Trophoblast cell (in vitro differentiated cells and primary cell): ENCODE data around the gene ARHGDIG.

Source experiments
- DNase-seq, 2 donors: peaks; one replicate each; pipeline ENCODE4 v3.0.0-alpha.2; 2016
- H2AFZ ChIP-seq: 2 replicates; pipeline ENCODE4 v1.6.1; 2013; ENCODE audit warnings: low read length, moderate library complexity, mild to moderate bottlenecking; ENCODE audit not compliant: insufficient read depth, poor library complexity
- H2AK5ac ChIP-seq: 2 replicates; pipeline ENCODE4 v1.6.1; 2013; ENCODE audit warnings: mild to moderate bottlenecking, low read length
- H2BK120ac ChIP-seq: 2 replicates; pipeline ENCODE4 v1.6.1; 2013; ENCODE audit warnings: low read length, mild to moderate bottlenecking, moderate library complexity; ENCODE audit not compliant: insufficient read depth, poor library complexity
- H2BK12ac ChIP-seq: 2 replicates; pipeline ENCODE4 v1.6.1; 2013; ENCODE audit warnings: mild to moderate bottlenecking, low read length, moderate library complexity
- H2BK5ac ChIP-seq: 2 replicates; pipeline ENCODE4 v1.6.1; 2013; ENCODE audit warnings: low read length, low read depth, moderate library complexity, mild to moderate bottlenecking; ENCODE audit not compliant: poor library complexity
- H3K14ac ChIP-seq: 2 replicates; pipeline ENCODE4 v1.6.1; 2013; ENCODE audit warnings: mild to moderate bottlenecking, low read length
- H3K18ac ChIP-seq: 2 replicates; pipeline ENCODE4 v1.6.1; 2013; ENCODE audit warnings: mild to moderate bottlenecking, low read length
- H3K23ac ChIP-seq: 2 replicates; pipeline ENCODE4 v1.6.1; 2013; ENCODE audit warnings: low read length
- H3K27ac ChIP-seq: 2 replicates; pipeline ENCODE4 v1.5.1; 2013; ENCODE audit warnings: low read depth, mild to moderate bottlenecking, inconsistent platforms, low read length, moderate library complexity
- H3K27me3 ChIP-seq: 2 replicates; pipeline ENCODE4 v1.6.1; 2013; ENCODE audit warnings: inconsistent platforms, mild to moderate bottlenecking, low read length, moderate library complexity; ENCODE audit not compliant: insufficient read depth
- H3K36me3 ChIP-seq, 2 experiments: 1 replicate in 1 of 2; 2 replicates in 1 of 2; pipeline ENCODE4 v1.6.1; 2013; ENCODE audit warnings: low read length in 2 of 2, mild to moderate bottlenecking in 2 of 2, moderate library complexity in 1 of 2; ENCODE audit not compliant: insufficient read depth in 2 of 2, control insufficient read depth in 1 of 2
- H3K4ac ChIP-seq: 2 replicates; pipeline ENCODE4 v1.6.1; 2013; ENCODE audit warnings: low read depth, mild to moderate bottlenecking, low read length, moderate library complexity
- H3K4me1 ChIP-seq, 2 experiments: 1 replicate in 1 of 2; 2 replicates in 1 of 2; pipeline ENCODE4 v1.6.1; 2013; ENCODE audit warnings: low read length in 2 of 2, mild to moderate bottlenecking in 2 of 2, moderate library complexity in 1 of 2; ENCODE audit not compliant: insufficient read depth in 2 of 2, control insufficient read depth in 1 of 2
- H3K4me2 ChIP-seq: 2 replicates; pipeline ENCODE4 v1.6.1; 2013; ENCODE audit warnings: inconsistent platforms, mild to moderate bottlenecking, low read length, moderate library complexity
- H3K4me3 ChIP-seq: 2 replicates; pipeline ENCODE4 v1.5.1; 2013; ENCODE audit warnings: mild to moderate bottlenecking, low read depth, low read length, inconsistent platforms
- H3K79me1 ChIP-seq: one replicate; pipeline ENCODE4 v1.6.1; 2013; ENCODE audit warnings: low read length
- H3K79me2 ChIP-seq: 2 replicates; pipeline ENCODE4 v1.6.1; 2013; ENCODE audit warnings: low read length, mild to moderate bottlenecking; ENCODE audit not compliant: control insufficient read depth, insufficient read depth, poor library complexity
- H3K9ac ChIP-seq: 2 replicates; pipeline ENCODE4 v1.6.1; 2013; ENCODE audit warnings: mild to moderate bottlenecking, low read length
- H3K9me3 ChIP-seq: 2 replicates; pipeline ENCODE4 v1.6.1; 2013; ENCODE audit warnings: low read depth, mild to moderate bottlenecking, control low read depth, inconsistent platforms, low read length; ENCODE audit not compliant: insufficient read depth
- H4K12ac ChIP-seq: 2 replicates; pipeline ENCODE4 v1.6.1; 2013; ENCODE audit warnings: low read depth, mild to moderate bottlenecking, low read length, moderate library complexity
- H4K8ac ChIP-seq: 2 replicates; pipeline ENCODE4 v1.6.1; 2013; ENCODE audit warnings: low read depth, mild to moderate bottlenecking, low read length, moderate library complexity
- H4K91ac ChIP-seq: one replicate; pipeline ENCODE4 v1.6.1; 2013; ENCODE audit warnings: low read depth, mild to moderate bottlenecking, low read length, moderate library complexity
- WGBS: extraction: QIAGEN DNeasy Blood & Tissue Kit; methylation state at CpG from one replicate; pipeline ENCODE4 v1.1.7; 2013; ENCODE audit warnings: missing lambda C conversion rate; ENCODE audit not compliant: insufficient read length, insufficient coverage; ENCODE audit errors: extremely low coverage; 5-methylcytosine and 5-hydroxymethylcytosine counted together

ARHGDIG gene

DNA sequence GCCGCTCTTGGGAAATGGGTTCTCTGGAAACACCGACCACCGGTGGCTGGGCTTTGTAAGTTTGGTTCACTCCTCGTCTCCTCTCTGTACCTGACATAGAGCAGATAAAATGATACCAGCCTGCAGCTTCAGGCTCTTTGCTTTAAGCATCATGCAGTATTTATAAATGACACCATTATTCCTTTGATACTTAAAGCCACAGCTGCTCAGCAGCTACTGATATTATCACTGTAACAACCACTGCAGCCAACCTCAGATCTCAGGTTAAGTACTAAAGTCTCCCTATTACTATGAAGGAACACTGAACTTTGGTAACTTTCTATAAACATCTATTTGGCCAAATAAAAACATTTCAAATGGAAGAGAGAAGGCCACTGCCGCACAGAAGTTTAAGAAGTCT lies 37.2 kb downstream of the ARHGDIG start:
- H3K79me1 ChIP-seq: no peaks in the 10 kb centered on the region
- H3K23ac ChIP-seq: no peak overlapping the region
- no peak overlapping the region for H3K14ac ChIP-seq
- no peak overlapping the region for H2BK12ac ChIP-seq
- H3K4me2 ChIP-seq: no peak overlapping the region
- H4K8ac ChIP-seq: no peak overlapping the region
- no peaks in the 10 kb centered on the region for H3K27me3 ChIP-seq
- peaks cover 6 to 8% of the 10 kb centered on the region in 2 experiments for H3K4me1 ChIP-seq
- no peak overlapping the region for H3K4ac ChIP-seq
- no CpG with 5 or more reads among the region's 5 CpGs for WGBS
- no peak overlapping the region for H3K9ac ChIP-seq
- no peak overlapping the region for H2AFZ ChIP-seq
- H2AK5ac ChIP-seq: no peak overlapping the region
- H3K18ac ChIP-seq: no peak overlapping the region
- H3K79me2 ChIP-seq: no peaks in the 10 kb centered on the region
- H3K9me3 ChIP-seq: no peaks in the 10 kb centered on the region
- H2BK120ac ChIP-seq: no peak overlapping the region
- H4K91ac ChIP-seq: no peak overlapping the region
- H4K12ac ChIP-seq: no peak overlapping the region
- peaks cover 24 to 34% of the 10 kb centered on the region in 2 experiments for H3K36me3 ChIP-seq
- no peak overlapping the region for H3K27ac ChIP-seq
- H3K4me3 ChIP-seq: peak overlapping the region; percentile 32
- no peak overlapping the region for H2BK5ac ChIP-seq
- no peak for DNase-seq

DNA sequence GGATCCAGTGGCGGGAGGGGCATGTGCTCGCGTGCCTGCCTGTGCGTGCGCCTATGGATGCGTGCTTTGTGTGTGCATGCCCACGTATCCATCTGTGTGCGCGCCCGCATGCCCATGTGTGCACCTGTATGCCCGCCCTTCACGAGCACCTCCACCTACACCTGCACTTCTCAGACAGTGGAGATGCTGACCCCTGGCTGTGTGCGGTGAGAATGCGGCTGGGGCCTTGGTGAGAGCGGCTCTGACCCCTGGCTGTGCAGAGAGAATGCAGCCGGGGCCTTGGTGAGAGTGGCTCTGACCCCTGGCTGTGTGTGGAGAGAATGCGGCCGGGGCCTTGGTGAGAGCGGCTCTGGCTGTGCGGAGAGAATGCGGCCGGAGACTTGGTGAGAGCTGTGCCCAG lies 38.2 kb downstream of the ARHGDIG start:
- no peak for DNase-seq
- Histone ChIP-seq H3K4me3 (no peak overlapping the region), H3K9me3 (no peaks in the 10 kb centered on the region), H3K27me3 (no peaks in the 10 kb centered on the region), H3K14ac (no peak overlapping the region), H2AK5ac (no peak overlapping the region), H4K8ac (no peak overlapping the region), H3K36me3 (peaks cover 15 to 25% of the 10 kb centered on the region in 2 experiments), H2AFZ (no peak overlapping the region), H3K4ac (no peak overlapping the region), H2BK5ac (no peak overlapping the region), H4K12ac (no peak overlapping the region), H3K79me2 (no peaks in the 10 kb centered on the region), H3K4me2 (no peak overlapping the region), H3K79me1 (no peaks in the 10 kb centered on the region), H3K23ac (no peak overlapping the region), H3K27ac (no peak overlapping the region), H2BK12ac (no peak overlapping the region), H3K9ac (no peak overlapping the region), H3K18ac (no peak overlapping the region), H2BK120ac (no peak overlapping the region), H4K91ac (no peak overlapping the region), H3K4me1 (peaks cover 6 to 8% of the 10 kb centered on the region in 2 experiments)
- no CpG with 5 or more reads among the region's 22 CpGs for WGBS

DNA sequence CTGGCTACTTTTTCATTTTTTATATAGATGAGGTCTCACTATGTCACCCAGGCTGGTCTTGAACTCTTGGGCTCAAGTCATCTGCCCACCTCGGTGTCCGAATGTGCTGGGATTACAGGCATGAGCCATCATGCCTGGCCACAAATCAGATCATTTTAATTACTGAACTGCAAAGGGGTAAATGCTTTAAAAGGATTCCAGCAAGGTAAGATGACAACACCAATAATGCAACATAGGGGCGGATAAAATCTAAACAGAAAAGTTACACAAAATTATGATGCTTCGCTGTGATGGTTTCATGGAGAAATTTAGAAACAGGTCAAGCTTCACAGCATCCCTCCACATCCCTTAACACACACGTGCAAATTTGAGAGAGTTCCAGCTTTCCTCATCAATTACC lies 39.8 kb downstream of the ARHGDIG start:
- no peak overlapping the region for H3K14ac ChIP-seq
- H3K27ac ChIP-seq: no peak overlapping the region
- no peak overlapping the region for H2BK120ac ChIP-seq
- H2BK5ac ChIP-seq: no peak overlapping the region
- no peak overlapping the region for H3K4ac ChIP-seq
- H3K4me3 ChIP-seq: no peak overlapping the region
- no peaks in the 10 kb centered on the region for H3K79me1 ChIP-seq
- peaks cover 10 to 17% of the 10 kb centered on the region in 2 experiments for H3K36me3 ChIP-seq
- H3K9me3 ChIP-seq: peaks cover 2% of the 10 kb centered on the region
- no peak overlapping the region for H2AFZ ChIP-seq
- no peak overlapping the region for H3K23ac ChIP-seq
- H3K18ac ChIP-seq: no peak overlapping the region
- no peak overlapping the region for H2AK5ac ChIP-seq
- H3K4me1 ChIP-seq: peaks cover 6 to 8% of the 10 kb centered on the region in 2 experiments
- H4K12ac ChIP-seq: no peak overlapping the region
- no peak overlapping the region for H2BK12ac ChIP-seq
- H4K8ac ChIP-seq: no peak overlapping the region
- H3K9ac ChIP-seq: no peak overlapping the region
- no peaks in the 10 kb centered on the region for H3K27me3 ChIP-seq
- H3K79me2 ChIP-seq: no peaks in the 10 kb centered on the region
- H4K91ac ChIP-seq: no peak overlapping the region
- peak in 1 of 2 donors; percentile 57 for DNase-seq
- H3K4me2 ChIP-seq: no peak overlapping the region
- WGBS: no CpG with 5 or more reads among the region's 5 CpGs

DNA sequence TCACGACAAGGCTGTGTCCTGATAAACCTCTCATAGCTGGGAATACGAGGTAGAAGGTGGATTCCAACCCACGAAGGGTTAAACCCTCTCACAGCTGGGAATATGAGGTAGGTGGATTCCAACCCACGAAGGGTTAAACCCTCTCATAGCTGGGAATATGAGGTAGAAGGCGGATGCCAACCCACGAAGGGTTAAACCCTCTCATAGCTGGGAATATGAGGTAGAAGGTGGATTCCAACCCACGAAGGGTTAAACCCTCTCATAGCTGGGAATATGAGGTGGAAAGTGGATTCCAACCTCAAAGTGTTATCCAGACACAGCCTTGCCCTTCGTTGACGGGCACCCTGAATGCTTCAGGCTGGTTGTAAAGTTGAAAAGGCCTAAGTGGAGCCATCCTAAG lies 41.1 kb downstream of the ARHGDIG start:
- WGBS: no CpG with 5 or more reads among the region's 9 CpGs
- no peak overlapping the region for H2BK5ac ChIP-seq

More for the DNA sequence above, 41.1 kb downstream of the ARHGDIG start:
- H3K4me3 ChIP-seq: no peak overlapping the region
- H4K8ac ChIP-seq: no peak overlapping the region
- no peaks in the 10 kb centered on the region for H3K27me3 ChIP-seq
- H2AK5ac ChIP-seq: no peak overlapping the region
- no peak overlapping the region for H3K4me2 ChIP-seq
- peaks cover 2% of the 10 kb centered on the region for H3K9me3 ChIP-seq
- H3K23ac ChIP-seq: no peak overlapping the region
- H3K27ac ChIP-seq: no peak overlapping the region
- H3K4me1 ChIP-seq: peaks cover 6 to 8% of the 10 kb centered on the region in 2 experiments
- H3K79me1 ChIP-seq: no peaks in the 10 kb centered on the region
- H3K9ac ChIP-seq: no peak overlapping the region
- H3K18ac ChIP-seq: no peak overlapping the region
- peaks cover 13 to 20% of the 10 kb centered on the region in 2 experiments for H3K36me3 ChIP-seq
- H2BK12ac ChIP-seq: no peak overlapping the region
- no peak overlapping the region for H4K91ac ChIP-seq
- no peaks in the 10 kb centered on the region for H3K79me2 ChIP-seq
- no peak overlapping the region for H3K4ac ChIP-seq
- no peak overlapping the region for H2BK120ac ChIP-seq
- no peak overlapping the region for H4K12ac ChIP-seq
- H2AFZ ChIP-seq: no peak overlapping the region
- no peak for DNase-seq
- no peak overlapping the region for H3K14ac ChIP-seq
